HepG2 (cell line): ENCODE data around the gene CEBPG. TPM values are rescaled to one million over a fixed set of nuclear protein-coding genes. Genes with fewer than 3 reads are reported as not detected.

ENCODE experiments used
- ATAC-seq: fragments of 200-7000 bp; cut with Tn5 transposase; 3 replicates; pipeline ENCODE4 v1.9.1; 2020; ENCODE audit warnings: mild to moderate bottlenecking, moderate library complexity
- BruUV-seq: library from RNA; stranded (reverse); fragments of 400-500 nt; replicated peaks from 2 replicates; lab custom pipeline; 2021; lab: Mats Ljungman, UMichigan
- CTCF ChIA-PET: fragments of 300-600 bp; formaldehyde crosslinking; extraction: SDS; loops from one replicate; lab custom pipeline; 2021; ENCODE audit warnings: low total read pairs, inconsistent platforms, low intra/inter-chr PET ratio; lab: Yijun Ruan, JAX
- POLR2A ChIA-PET: fragments of 350-600 bp; sonication (Branson Sonifier 250); formaldehyde crosslinking; loops from one replicate; lab custom pipeline; 2020; ENCODE audit warnings: antibody characterized with exemption, inconsistent platforms; lab: Yijun Ruan, JAX
- DNase-seq: peaks from one replicate; pipeline ENCODE4 v3.0.0-alpha.2; 2015; ENCODE audit warnings: low spot score
- FAIRE-seq: peaks from 3 replicates; lab custom pipeline; 2011; peaks lifted over from hg19 to GRCh38; lab: Jason Lieb, UNC
- H2AFZ ChIP-seq: one replicate; pipeline ENCODE4 v1.6.1; 2011; ENCODE audit warnings: low read length, inconsistent platforms
- H3K27ac ChIP-seq: fragments of 300-600 bp; 3 replicates; pipeline ENCODE4 v1.8.0; 2011; ENCODE audit warnings: mixed run types, mild to moderate bottlenecking, mixed read lengths, low read length, inconsistent platforms; ENCODE audit not compliant: insufficient read depth; ENCODE audit errors: extremely low read length
- H3K27me3 ChIP-seq, 2 experiments: fragments of 200-600 bp in 1 of 2; 2 replicates in 1 of 2; 3 replicates in 1 of 2; pipeline versions ENCODE4 v1.6.0 to v1.8.0; 2011; ENCODE audit warnings: low read length in 2 of 2, mild to moderate bottlenecking in 2 of 2, moderate library complexity in 2 of 2, inconsistent platforms in 1 of 2; ENCODE audit not compliant: insufficient read depth in 2 of 2, control insufficient read depth in 1 of 2
- H3K36me3 ChIP-seq, 2 experiments: fragments of 200-600 bp in 1 of 2; replicated peaks in 1 of 2; 2 replicates in 1 of 2; 3 replicates in 1 of 2; pipeline versions ENCODE4 v1.5.1 to v1.8.0; 2011; ENCODE audit warnings: low read length in 2 of 2, inconsistent platforms in 1 of 2; ENCODE audit not compliant: insufficient read depth in 2 of 2, control insufficient read depth in 1 of 2
- H3K4me1 ChIP-seq: 2 replicates; pipeline ENCODE4 v1.5.1; 2012; ENCODE audit warnings: low read length, inconsistent platforms; ENCODE audit not compliant: insufficient read depth
- H3K4me2 ChIP-seq: 2 replicates; pipeline ENCODE4 v1.6.0; 2011; ENCODE audit warnings: low read depth, low read length, inconsistent platforms
- H3K4me3 ChIP-seq, 3 experiments: fragments of 200-600 bp in 1 of 3; sonication (generic), shearing (Covaris generic) in 1 of 3; replicated peaks in 1 of 3; 2 replicates each; pipeline ENCODE4 v1.5.1; 2011 to 2016; ENCODE audit warnings: low read length in 3 of 3, inconsistent platforms in 2 of 3, low read depth in 2 of 3, mild to moderate bottlenecking in 2 of 3, control low read depth in 1 of 3, mixed read lengths in 1 of 3; ENCODE audit not compliant: insufficient read depth in 1 of 3
- H3K79me2 ChIP-seq: one replicate; pipeline ENCODE4 v1.6.1; 2011; ENCODE audit warnings: low read length, inconsistent platforms; ENCODE audit not compliant: insufficient read depth
- H3K9ac ChIP-seq: 2 replicates; pipeline ENCODE4 v1.6.0; 2011; ENCODE audit warnings: mild to moderate bottlenecking, low read depth, low read length, inconsistent platforms; ENCODE audit not compliant: insufficient read depth
- H3K9me3 ChIP-seq: 2 replicates; pipeline ENCODE4 v1.5.1; 2012; ENCODE audit warnings: mild to moderate bottlenecking, low read length
- H4K20me1 ChIP-seq: 2 replicates; pipeline ENCODE4 v1.6.0; 2011; ENCODE audit warnings: inconsistent platforms, mild to moderate bottlenecking, low read length, moderate library complexity; ENCODE audit not compliant: insufficient read depth
- ARNT ChIP-seq: fragments of 450-650 bp; IDR thresholded peaks from 2 replicates; pipeline ENCODE4 v1.6.1; 2017
- FIP1L1 ChIP-seq: fragments of 200-400 bp; formaldehyde crosslinking; IDR thresholded peaks from 2 replicates; pipeline ENCODE4 v1.6.1; 2018; ENCODE audit warnings: low read depth, mild to moderate bottlenecking, low read length, moderate library complexity, borderline replicate concordance; ENCODE audit not compliant: insufficient read depth
- NFE2L1 ChIP-seq: sonication (generic); formaldehyde crosslinking; IDR thresholded peaks from 2 replicates; pipeline ENCODE4 v1.4.0; 2020; ENCODE audit warnings: missing genetic modification reagents, mild to moderate bottlenecking, borderline replicate concordance
- NFYB ChIP-seq: sonication (generic); formaldehyde crosslinking; IDR thresholded peaks from 2 replicates; pipeline ENCODE4 v1.4.0; 2020; ENCODE audit warnings: missing genetic modification reagents
- RARG ChIP-seq: sonication (generic); formaldehyde crosslinking; IDR thresholded peaks from 2 replicates; pipeline ENCODE4 v1.4.0; 2020; ENCODE audit warnings: low read depth, mild to moderate bottlenecking, missing genetic modification reagents
- RXRB ChIP-seq: IDR thresholded peaks from 2 replicates; pipeline ENCODE4 v1.6.1; 2016; ENCODE audit warnings: borderline replicate concordance, missing genetic modification reagents, missing compliant biosample characterization
- SUZ12 ChIP-seq: fragments of 150-350 bp; IDR thresholded peaks from 2 replicates; pipeline ENCODE4 v1.6.1; 2014; ENCODE audit warnings: low read depth, low read length
- ZNF296 ChIP-seq: sonication (generic); formaldehyde crosslinking; conservative IDR thresholded peaks from 2 replicates; pipeline ENCODE4 v1.5.0; 2020; ENCODE audit warnings: mild to moderate bottlenecking, missing genetic modification reagents
- ZNF564 ChIP-seq: sonication (generic); formaldehyde crosslinking; IDR thresholded peaks from 2 replicates; pipeline ENCODE4 v1.8.1; 2023; ENCODE audit warnings: mild to moderate bottlenecking, missing genetic modification reagents
- ZNF616 ChIP-seq: sonication (generic); formaldehyde crosslinking; IDR thresholded peaks from 2 replicates; pipeline ENCODE4 v1.5.0; 2020; ENCODE audit warnings: low read depth, mild to moderate bottlenecking, missing genetic modification reagents
- ZNF737 ChIP-seq: sonication (generic); formaldehyde crosslinking; IDR thresholded peaks from 2 replicates; pipeline ENCODE4 v1.5.0; 2020; ENCODE audit warnings: missing genetic modification reagents, mild to moderate bottlenecking, borderline replicate concordance
- ZNF776 ChIP-seq: sonication (generic); formaldehyde crosslinking; IDR thresholded peaks from 2 replicates; pipeline ENCODE4 v1.4.0; 2020; ENCODE audit warnings: mild to moderate bottlenecking, missing genetic modification reagents
- WGBS: methylation state at CpG from one replicate; pipeline ENCODE4 v1.1.6; 2017; ENCODE audit warnings: low lambda C conversion rate; 5-methylcytosine and 5-hydroxymethylcytosine counted together
- in situ Hi-C: cut with HindIII; loops from 2 replicates; pipeline ENCODE4 v1.10.0; 2017; ENCODE audit warnings: low pct_unique_long_range_greater_than_20kb; ENCODE audit not compliant: extremely low pct_ligation_motif_present
- intact Hi-C: fragments of 100-400 bp; cut with micrococcal nuclease; formaldehyde crosslinking; loops from one replicate; pipeline ENCODE4 v1.10.0; 2022; ENCODE audit not compliant: unreplicated experiment
- polyA plus RNA-seq, 8 experiments: library from polyadenylated mRNA; depleted of rRNA in 3 of 8; stranded (reverse) in 7 of 8; unstranded in 1 of 8; fragments of >200 nt; fragmentation: Illumina TruSeq in 4 of 8; extraction: Trizol in 4 of 8; gene quantifications; 2 replicates each; pipeline versions ENCODE4 v1.2.1 to v1.2.3, GENCODE V29; 2011 to 2016; ENCODE audit warnings: low read depth in 4 of 8, missing spikeins in 1 of 8, mixed read lengths in 1 of 8; ENCODE audit not compliant: insufficient read depth in 1 of 8
- total RNA-seq, 5 experiments: library from RNA; depleted of rRNA; stranded (reverse); fragments of >200 nt; fragmentation: Illumina TruSeq; extraction: Trizol; gene quantifications; 2 replicates each; pipeline ENCODE4 v1.2.3, GENCODE V29; 2016; ENCODE audit warnings: low read depth in 1 of 5
- TF ChIP-seq, protein P1 (sequence below), 2 experiments: fragments of 450-650 bp in 1 of 2; sonication (generic) in 1 of 2; formaldehyde crosslinking; IDR thresholded peaks; 2 replicates each; pipeline versions ENCODE4 v1.5.0 to v1.8.0; 2020 to 2022; ENCODE audit warnings: mild to moderate bottlenecking in 1 of 2, missing genetic modification reagents in 1 of 2
- TF ChIP-seq, protein P2 (sequence below): sonication (generic); formaldehyde crosslinking; IDR thresholded peaks from 2 replicates; pipeline ENCODE4 v1.5.0; 2020; ENCODE audit warnings: mild to moderate bottlenecking, missing genetic modification reagents
- TF ChIP-seq, protein P3 (sequence below): sonication (generic); formaldehyde crosslinking; IDR thresholded peaks from 2 replicates; pipeline ENCODE4 v1.4.0; 2020; ENCODE audit warnings: missing genetic modification reagents, borderline replicate concordance
- TF ChIP-seq, protein P4 (sequence below), 2 experiments: sonication (generic) in 1 of 2; formaldehyde crosslinking in 1 of 2; IDR thresholded peaks; 2 replicates each; pipeline versions ENCODE4 v1.4.0 to v1.6.1; 2018 to 2020; ENCODE audit warnings: missing genetic modification reagents in 2 of 2, borderline replicate concordance in 1 of 2, low read depth in 1 of 2, mild to moderate bottlenecking in 1 of 2, missing biosample characterization in 1 of 2

Gene CEBPG
- total and polyA plus RNA-seq, 2 of the 13 experiments (the other 11 are each of a cell fraction or from before 2014, with no cell fraction given), result 25.7 to 34.3 TPM

DNA sequence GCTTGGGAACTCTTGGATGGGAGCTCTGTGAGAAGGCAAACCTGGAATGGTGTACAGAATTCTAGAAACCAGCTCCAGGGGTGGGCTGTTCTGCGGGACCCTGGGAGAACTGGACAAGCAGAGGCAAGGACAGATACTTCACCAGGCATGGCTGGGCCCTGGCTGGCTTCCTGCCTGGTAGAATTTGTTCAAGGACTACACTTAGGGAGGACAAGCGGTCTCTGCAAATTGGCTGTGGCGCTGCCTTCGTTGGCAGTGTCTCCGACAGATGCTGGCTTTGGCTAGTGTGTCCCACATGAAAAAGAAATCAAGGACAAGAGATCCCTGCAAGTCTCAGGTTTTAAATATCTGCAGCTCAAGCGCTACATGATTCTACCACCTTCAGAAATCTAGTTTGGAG is 12.4 kb downstream of the CEBPG start (continued):
- TF ChIP-seq ARNT, result no peak
- TF ChIP-seq ZNF296 (CRISPR knock-in tag), result no peak
- TF ChIP-seq SUZ12, result no peak
- no peak for TF ChIP-seq ZNF776 (CRISPR knock-in tag)
- TF ChIP-seq, protein P1, sequence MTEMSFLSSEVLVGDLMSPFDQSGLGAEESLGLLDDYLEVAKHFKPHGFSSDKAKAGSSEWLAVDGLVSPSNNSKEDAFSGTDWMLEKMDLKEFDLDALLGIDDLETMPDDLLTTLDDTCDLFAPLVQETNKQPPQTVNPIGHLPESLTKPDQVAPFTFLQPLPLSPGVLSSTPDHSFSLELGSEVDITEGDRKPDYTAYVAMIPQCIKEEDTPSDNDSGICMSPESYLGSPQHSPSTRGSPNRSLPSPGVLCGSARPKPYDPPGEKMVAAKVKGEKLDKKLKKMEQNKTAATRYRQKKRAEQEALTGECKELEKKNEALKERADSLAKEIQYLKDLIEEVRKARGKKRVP (CRISPR knock-in tag; IDR thresholded peaks at IDR 0.05), result no peak
- TF ChIP-seq FIP1L1, result no peak
- TF ChIP-seq ZNF737 (CRISPR knock-in tag), result no peak
- TF ChIP-seq RARG (CRISPR knock-in tag), result no peak
- TF ChIP-seq RXRB (CRISPR knock-in tag), result no peak
- TF ChIP-seq, protein P2, sequence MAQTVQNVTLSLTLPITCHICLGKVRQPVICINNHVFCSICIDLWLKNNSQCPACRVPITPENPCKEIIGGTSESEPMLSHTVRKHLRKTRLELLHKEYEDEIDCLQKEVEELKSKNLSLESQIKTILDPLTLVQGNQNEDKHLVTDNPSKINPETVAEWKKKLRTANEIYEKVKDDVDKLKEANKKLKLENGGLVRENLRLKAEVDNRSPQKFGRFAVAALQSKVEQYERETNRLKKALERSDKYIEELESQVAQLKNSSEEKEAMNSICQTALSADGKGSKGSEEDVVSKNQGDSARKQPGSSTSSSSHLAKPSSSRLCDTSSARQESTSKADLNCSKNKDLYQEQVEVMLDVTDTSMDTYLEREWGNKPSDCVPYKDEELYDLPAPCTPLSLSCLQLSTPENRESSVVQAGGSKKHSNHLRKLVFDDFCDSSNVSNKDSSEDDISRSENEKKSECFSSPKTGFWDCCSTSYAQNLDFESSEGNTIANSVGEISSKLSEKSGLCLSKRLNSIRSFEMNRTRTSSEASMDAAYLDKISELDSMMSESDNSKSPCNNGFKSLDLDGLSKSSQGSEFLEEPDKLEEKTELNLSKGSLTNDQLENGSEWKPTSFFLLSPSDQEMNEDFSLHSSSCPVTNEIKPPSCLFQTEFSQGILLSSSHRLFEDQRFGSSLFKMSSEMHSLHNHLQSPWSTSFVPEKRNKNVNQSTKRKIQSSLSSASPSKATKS, result no peak

DNA sequence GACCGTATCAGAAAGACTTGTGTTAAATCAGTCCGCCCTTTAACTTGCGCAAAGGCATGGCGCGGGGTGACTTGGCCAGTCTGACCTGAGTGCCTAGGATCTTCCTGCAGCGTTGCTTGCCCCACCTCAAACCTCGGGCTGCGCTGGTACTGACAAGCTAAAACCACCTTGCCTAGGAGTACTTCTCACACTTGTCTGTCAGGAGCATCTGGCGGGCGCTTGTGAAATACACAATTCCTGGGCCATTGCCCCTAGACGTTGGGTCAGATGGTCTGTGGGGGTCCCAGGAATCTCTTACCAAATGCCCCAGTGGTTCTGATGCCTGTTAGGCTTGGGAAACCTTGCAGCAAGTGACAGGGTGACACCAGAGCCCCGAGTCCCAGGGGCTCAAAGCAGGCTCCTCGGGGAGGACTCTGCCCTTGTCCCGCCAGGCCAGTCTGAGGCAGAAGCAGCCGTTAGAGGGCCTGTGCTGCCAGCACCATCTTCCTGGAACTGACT is 12.9 kb downstream of the CEBPG start:
- in situ Hi-C loops, result no loop called here
- Histone ChIP-seq H2AFZ (no peak overlapping the region), H3K36me3 (peaks cover 11 to 25% of the 10 kb centered on the region in 2 experiments), H3K4me3 (no peak overlapping the region), H3K27me3 (no peaks in the 10 kb centered on the region), H3K9me3 (no peaks in the 10 kb centered on the region), H3K79me2 (peaks cover 52% of the 10 kb centered on the region), H3K4me2 (no peak overlapping the region), H4K20me1 (0 out of 2 replicates have a peak, but pooled peaks cover 3% of the 10 kb centered on the region), H3K4me1 (peaks cover 37% of the 10 kb centered on the region), H3K27ac (peak overlapping the region; percentile 15), H3K9ac (no peak overlapping the region)
- intact Hi-C loops, result no loop called here
- FAIRE-seq (no peak), ATAC-seq (no peak), DNase-seq (no peak)
- ChIA-PET POLR2A (interaction anchor here (2.9 kb wide), 1 partner anchor 13 kb away, joined by 11 read pairs; the partner anchor contains the start of gene CEBPG), CTCF (no interaction called here)
- 97% methylated on average over 13 of the region's 15 CpGs for WGBS
- no TSS peak for BruUV-seq
- TF ChIP-seq NFE2L1 (CRISPR knock-in tag) (no peak), ZNF616 (CRISPR knock-in tag) (no peak), NFYB (no peak), ZNF564 (no peak)
- TF ChIP-seq, protein P3, sequence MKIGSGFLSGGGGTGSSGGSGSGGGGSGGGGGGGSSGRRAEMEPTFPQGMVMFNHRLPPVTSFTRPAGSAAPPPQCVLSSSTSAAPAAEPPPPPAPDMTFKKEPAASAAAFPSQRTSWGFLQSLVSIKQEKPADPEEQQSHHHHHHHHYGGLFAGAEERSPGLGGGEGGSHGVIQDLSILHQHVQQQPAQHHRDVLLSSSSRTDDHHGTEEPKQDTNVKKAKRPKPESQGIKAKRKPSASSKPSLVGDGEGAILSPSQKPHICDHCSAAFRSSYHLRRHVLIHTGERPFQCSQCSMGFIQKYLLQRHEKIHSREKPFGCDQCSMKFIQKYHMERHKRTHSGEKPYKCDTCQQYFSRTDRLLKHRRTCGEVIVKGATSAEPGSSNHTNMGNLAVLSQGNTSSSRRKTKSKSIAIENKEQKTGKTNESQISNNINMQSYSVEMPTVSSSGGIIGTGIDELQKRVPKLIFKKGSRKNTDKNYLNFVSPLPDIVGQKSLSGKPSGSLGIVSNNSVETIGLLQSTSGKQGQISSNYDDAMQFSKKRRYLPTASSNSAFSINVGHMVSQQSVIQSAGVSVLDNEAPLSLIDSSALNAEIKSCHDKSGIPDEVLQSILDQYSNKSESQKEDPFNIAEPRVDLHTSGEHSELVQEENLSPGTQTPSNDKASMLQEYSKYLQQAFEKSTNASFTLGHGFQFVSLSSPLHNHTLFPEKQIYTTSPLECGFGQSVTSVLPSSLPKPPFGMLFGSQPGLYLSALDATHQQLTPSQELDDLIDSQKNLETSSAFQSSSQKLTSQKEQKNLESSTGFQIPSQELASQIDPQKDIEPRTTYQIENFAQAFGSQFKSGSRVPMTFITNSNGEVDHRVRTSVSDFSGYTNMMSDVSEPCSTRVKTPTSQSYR, result no peak
- TF ChIP-seq, protein P4, sequence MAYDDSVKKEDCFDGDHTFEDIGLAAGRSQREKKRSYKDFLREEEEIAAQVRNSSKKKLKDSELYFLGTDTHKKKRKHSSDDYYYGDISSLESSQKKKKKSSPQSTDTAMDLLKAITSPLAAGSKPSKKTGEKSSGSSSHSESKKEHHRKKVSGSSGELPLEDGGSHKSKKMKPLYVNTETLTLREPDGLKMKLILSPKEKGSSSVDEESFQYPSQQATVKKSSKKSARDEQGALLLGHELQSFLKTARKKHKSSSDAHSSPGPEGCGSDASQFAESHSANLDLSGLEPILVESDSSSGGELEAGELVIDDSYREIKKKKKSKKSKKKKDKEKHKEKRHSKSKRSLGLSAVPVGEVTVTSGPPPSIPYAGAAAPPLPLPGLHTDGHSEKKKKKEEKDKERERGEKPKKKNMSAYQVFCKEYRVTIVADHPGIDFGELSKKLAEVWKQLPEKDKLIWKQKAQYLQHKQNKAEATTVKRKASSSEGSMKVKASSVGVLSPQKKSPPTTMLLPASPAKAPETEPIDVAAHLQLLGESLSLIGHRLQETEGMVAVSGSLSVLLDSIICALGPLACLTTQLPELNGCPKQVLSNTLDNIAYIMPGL (CRISPR knock-in tag; IDR thresholded peaks at IDR 0.05; ENCODE audit: borderline replicate concordance in 1 of 2, low read depth in 1 of 2), result no peak
